ENCODE data around the gene PDZRN3.

Gene PDZRN3

GRCh38 chr3:73624821-73625665 lies at the start of gene PDZRN3:
Gene PDZRN3 (minus strand): TSS chr3:73624941.
- peak; percentile 67 for DNase-seq

- DNase-seq, result no peak
Measured at GRCh38 chr3:73674280-73674679, 49.5 kb upstream of the PDZRN3 start.

GRCh38 chr3:73669260-73669659 lies 44.5 kb upstream of the PDZRN3 start:
- DNase-seq, result no peak

- no peak for DNase-seq
Measured at GRCh38 chr3:73668391-73668790, 43.6 kb upstream of the PDZRN3 start.

GRCh38 chr3:73667889-73668288 lies 43.1 kb upstream of the PDZRN3 start:
- DNase-seq, result no peak

- no peak for DNase-seq
Measured at GRCh38 chr3:73665286-73665685, 40.5 kb upstream of the PDZRN3 start.

GRCh38 chr3:73664389-73664788 lies 39.6 kb upstream of the PDZRN3 start:
- DNase-seq, result no peak

- no peak for DNase-seq
Measured at GRCh38 chr3:73663495-73663894, 38.8 kb upstream of the PDZRN3 start.

GRCh38 chr3:73661265-73661664 lies 36.5 kb upstream of the PDZRN3 start:
- no peak for DNase-seq

- no peak for DNase-seq
Measured at GRCh38 chr3:73658227-73658626, 33.5 kb upstream of the PDZRN3 start.

GRCh38 chr3:73657186-73657585 lies 32.4 kb upstream of the PDZRN3 start:
- no peak for DNase-seq

- DNase-seq, result no peak
Measured at GRCh38 chr3:73656241-73656890, 31.6 kb upstream of the PDZRN3 start.

GRCh38 chr3:73655197-73655596 lies 30.5 kb upstream of the PDZRN3 start:
- DNase-seq, result no peak

GRCh38 chr3:73653877-73654276 lies 29.1 kb upstream of the PDZRN3 start:
- DNase-seq, result no peak

- DNase-seq, result no peak
Measured at GRCh38 chr3:73653351-73653750, 28.6 kb upstream of the PDZRN3 start.

GRCh38 chr3:73652896-73653295 lies 28.2 kb upstream of the PDZRN3 start:
- no peak for DNase-seq

- DNase-seq, result no peak
Measured at GRCh38 chr3:73637042-73637441, 12.3 kb upstream of the PDZRN3 start.

- DNase-seq, result no peak
Measured at GRCh38 chr3:73635254-73635653, 10.5 kb upstream of the PDZRN3 start.

- no peak for DNase-seq
Measured at GRCh38 chr3:73633916-73634344, 9.2 kb upstream of the PDZRN3 start.

- DNase-seq, result no peak
Measured at GRCh38 chr3:73633453-73633852, 8.7 kb upstream of the PDZRN3 start.

- DNase-seq, result no peak
Measured at GRCh38 chr3:73626106-73626505, 1.4 kb upstream of the PDZRN3 start.

- DNase-seq, result no peak
Measured at GRCh38 chr3:73624017-73624820, 522 bp downstream of the PDZRN3 start.

- DNase-seq, result no peak
Measured at GRCh38 chr3:73623346-73623745, 1.4 kb downstream of the PDZRN3 start.
